Body of pancreas (tissue), 4 donors: Measurements from ENCODE around the gene WFIKKN1.

ENCODE experiments used
- CTCF ChIP-seq, 7 experiments: fragments of 450-650 bp in 4 of 7; fragments of 200-600 bp in 3 of 7; sonication (generic) in 3 of 7; IDR thresholded peaks; one replicate each; pipeline ENCODE4 v1.5.1; 2016 to 2019; ENCODE audit warnings: antibody characterized with exemption in 7 of 7
- POLR2A ChIP-seq, 3 donors: fragments of 450-650 bp; IDR thresholded peaks; one replicate each; pipeline ENCODE4 v1.6.1; 2016; ENCODE audit warnings: antibody characterized with exemption in 3 of 3, mild to moderate bottlenecking in 2 of 3

DNA sequence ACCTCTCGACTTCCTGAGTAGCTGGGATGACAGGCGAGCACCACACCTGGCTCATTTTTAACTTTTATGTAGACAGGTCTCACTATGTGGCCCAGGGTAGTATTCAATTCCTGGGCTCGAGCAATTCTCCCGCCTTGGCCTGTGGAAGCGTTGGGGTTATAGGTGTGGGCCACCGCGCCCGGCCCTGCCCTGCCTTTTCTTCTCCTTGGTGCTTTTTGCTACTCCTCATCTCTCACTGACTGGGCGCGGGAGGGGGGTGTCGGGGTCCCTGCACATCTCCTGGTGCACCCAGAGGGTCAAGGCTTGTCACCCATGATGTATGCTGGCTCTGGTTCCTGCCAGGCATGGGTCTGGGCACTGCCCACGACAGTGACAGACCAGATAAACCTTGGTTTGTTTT lies 13.8 kb downstream of the WFIKKN1 start:
- TF ChIP-seq CTCF (IDR thresholded peaks at IDR 0.05): no peak
- no peak for TF ChIP-seq POLR2A (IDR thresholded peaks at IDR 0.05)
